ENCODE results near the gene POLR3B. TPM values are rescaled to one million over a fixed set of nuclear protein-coding genes. Genes with fewer than 3 reads are reported as not detected.
"Not testable (repeated sequence)": the region's sequence is repeated elsewhere in the genome, so short reads cannot be mapped to it uniquely, and the experiment has no call there.

POLR3B gene
- polyA plus RNA-seq, 1 donor (not counting 4 experiments of a cell fraction or from before 2014, with no cell fraction given) = 13.9 TPM

DNA sequence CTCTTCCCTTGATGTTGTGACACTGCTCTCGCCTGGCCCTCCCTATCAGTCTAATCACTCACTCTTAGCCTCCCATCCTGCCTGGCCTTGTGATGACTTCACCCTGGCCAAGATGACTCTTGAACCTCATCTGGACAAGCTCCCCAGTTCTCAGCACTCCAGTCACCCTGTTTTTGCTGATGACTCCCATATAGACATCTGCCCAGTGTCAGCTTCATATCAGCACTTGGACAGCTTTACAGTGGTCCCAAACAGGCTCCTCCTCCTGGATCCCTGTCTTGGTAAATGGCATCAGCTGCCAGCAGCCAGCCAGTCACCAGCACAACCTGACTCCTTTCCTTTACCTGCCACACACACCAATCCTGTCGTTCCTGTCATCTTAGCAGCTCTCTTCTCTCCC, 104.2 kb downstream of the POLR3B start:
- Histone ChIP-seq H3K36me3 (ENCODE audit: control insufficient read depth in 2 of 2, extremely low read depth in 1 of 2, insufficient read depth in 2 of 2, low read length in 2 of 2) (peaks cover 5 to 11% of the 10 kb centered on the region in 2 experiments), H3K9me3 (ENCODE audit: control insufficient read depth, low read depth, low read length) (no peaks in the 10 kb centered on the region), H3K4me2 (ENCODE audit: control insufficient read depth, extremely low read depth, insufficient read depth, low read depth, low read length) (no peak overlapping the region), H3K4me3 (ENCODE audit: control insufficient read depth in 2 of 3, extremely low read depth in 1 of 3, insufficient read depth in 2 of 3, low read depth in 1 of 3, low read length in 3 of 3) (no peak overlapping the region), H3K27ac (ENCODE audit: control insufficient read depth, insufficient read depth, low read length) (no peak overlapping the region), H3K27me3 (ENCODE audit: control insufficient read depth, extremely low read depth, insufficient read depth, low read length) (no peaks in the 10 kb centered on the region), H3K9me1 (ENCODE audit: control insufficient read depth, extremely low read depth, insufficient read depth, low read length) (no peaks in the 10 kb centered on the region), H3K79me2 (ENCODE audit: control insufficient read depth, insufficient read depth, low read length) (no peaks in the 10 kb centered on the region), H4K20me1 (ENCODE audit: control insufficient read depth, extremely low read depth, insufficient read depth, low read length) (no peaks in the 10 kb centered on the region), H3K4me1 (ENCODE audit: control insufficient read depth, extremely low read depth, insufficient read depth, low read length) (no peaks in the 10 kb centered on the region), H2AFZ (ENCODE audit: control insufficient read depth, low read length) (no peak overlapping the region), H3K9ac (ENCODE audit: control insufficient read depth, extremely low read depth, insufficient read depth, low read length) (no peak overlapping the region)
- TF ChIP-seq EZH2 (IDR thresholded peaks at IDR 0.05; ENCODE audit: low read length) = no peak
- TF ChIP-seq, protein P1, sequence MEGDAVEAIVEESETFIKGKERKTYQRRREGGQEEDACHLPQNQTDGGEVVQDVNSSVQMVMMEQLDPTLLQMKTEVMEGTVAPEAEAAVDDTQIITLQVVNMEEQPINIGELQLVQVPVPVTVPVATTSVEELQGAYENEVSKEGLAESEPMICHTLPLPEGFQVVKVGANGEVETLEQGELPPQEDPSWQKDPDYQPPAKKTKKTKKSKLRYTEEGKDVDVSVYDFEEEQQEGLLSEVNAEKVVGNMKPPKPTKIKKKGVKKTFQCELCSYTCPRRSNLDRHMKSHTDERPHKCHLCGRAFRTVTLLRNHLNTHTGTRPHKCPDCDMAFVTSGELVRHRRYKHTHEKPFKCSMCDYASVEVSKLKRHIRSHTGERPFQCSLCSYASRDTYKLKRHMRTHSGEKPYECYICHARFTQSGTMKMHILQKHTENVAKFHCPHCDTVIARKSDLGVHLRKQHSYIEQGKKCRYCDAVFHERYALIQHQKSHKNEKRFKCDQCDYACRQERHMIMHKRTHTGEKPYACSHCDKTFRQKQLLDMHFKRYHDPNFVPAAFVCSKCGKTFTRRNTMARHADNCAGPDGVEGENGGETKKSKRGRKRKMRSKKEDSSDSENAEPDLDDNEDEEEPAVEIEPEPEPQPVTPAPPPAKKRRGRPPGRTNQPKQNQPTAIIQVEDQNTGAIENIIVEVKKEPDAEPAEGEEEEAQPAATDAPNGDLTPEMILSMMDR (optimal IDR thresholded peaks at IDR 0.05 in 1 of 3, IDR thresholded peaks at IDR 0.05 in 1 of 3, conservative IDR thresholded peaks at IDR 0.05 in 1 of 3; ENCODE audit: extremely low read depth in 1 of 3, insufficient read depth in 2 of 3, low read length in 3 of 3) = no peak
- no peak for FAIRE-seq
- DNase-seq (ENCODE audit: low read depth, low spot score) = no peak
- dilution Hi-C loops (cut with MboI; ENCODE audit: extremely low pct_ligation_motif_present, low sequenced_read_pairs) = no loop called here

DNA sequence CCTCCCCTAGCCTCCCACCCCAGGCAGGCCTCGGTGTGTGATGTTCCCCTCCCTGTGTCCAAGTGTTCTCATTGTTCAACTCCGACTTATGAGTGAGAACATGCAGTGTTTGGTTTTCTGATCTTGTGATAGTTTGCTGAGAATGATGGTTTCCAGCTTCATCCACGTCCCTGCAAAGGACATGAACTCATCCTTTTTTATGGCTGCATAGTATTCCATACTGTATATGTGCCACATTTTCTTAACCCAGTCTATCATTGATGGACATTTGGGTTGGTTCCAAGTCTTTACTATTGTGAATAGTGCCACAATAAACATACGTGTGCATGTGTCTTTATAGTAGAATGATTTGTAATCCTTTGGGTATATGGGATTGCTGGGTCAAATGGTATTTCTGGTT, 108.1 kb downstream of the POLR3B start:
- H2AFZ ChIP-seq (ENCODE audit: control insufficient read depth, low read length); H4K20me1 ChIP-seq (ENCODE audit: control insufficient read depth, extremely low read depth, insufficient read depth, low read length); H3K79me2 ChIP-seq (ENCODE audit: control insufficient read depth, insufficient read depth, low read length); H3K27ac ChIP-seq (ENCODE audit: control insufficient read depth, insufficient read depth, low read length); FAIRE-seq; DNase-seq (ENCODE audit: low read depth, low spot score); dilution Hi-C loops (cut with MboI; ENCODE audit: extremely low pct_ligation_motif_present, low sequenced_read_pairs); H3K9me1 ChIP-seq (ENCODE audit: control insufficient read depth, extremely low read depth, insufficient read depth, low read length); H3K9me3 ChIP-seq (ENCODE audit: control insufficient read depth, low read depth, low read length); H3K4me1 ChIP-seq (ENCODE audit: control insufficient read depth, extremely low read depth, insufficient read depth, low read length); H3K36me3 ChIP-seq (ENCODE audit: control insufficient read depth in 2 of 2, extremely low read depth in 1 of 2, insufficient read depth in 2 of 2, low read length in 2 of 2); H3K27me3 ChIP-seq (ENCODE audit: control insufficient read depth, extremely low read depth, insufficient read depth, low read length); H3K9ac ChIP-seq (ENCODE audit: control insufficient read depth, extremely low read depth, insufficient read depth, low read length); H3K4me2 ChIP-seq (ENCODE audit: control insufficient read depth, extremely low read depth, insufficient read depth, low read depth, low read length); H3K4me3 ChIP-seq (ENCODE audit: control insufficient read depth in 2 of 3, extremely low read depth in 1 of 3, insufficient read depth in 2 of 3, low read depth in 1 of 3, low read length in 3 of 3): not testable (repeated sequence)

- H3K9ac ChIP-seq (ENCODE audit: control insufficient read depth, extremely low read depth, insufficient read depth, low read length); H3K9me3 ChIP-seq (ENCODE audit: control insufficient read depth, low read depth, low read length); H3K4me2 ChIP-seq (ENCODE audit: control insufficient read depth, extremely low read depth, insufficient read depth, low read depth, low read length); H4K20me1 ChIP-seq (ENCODE audit: control insufficient read depth, extremely low read depth, insufficient read depth, low read length); dilution Hi-C loops (cut with MboI; ENCODE audit: extremely low pct_ligation_motif_present, low sequenced_read_pairs); FAIRE-seq; H3K36me3 ChIP-seq (ENCODE audit: control insufficient read depth in 2 of 2, extremely low read depth in 1 of 2, insufficient read depth in 2 of 2, low read length in 2 of 2); H2AFZ ChIP-seq (ENCODE audit: control insufficient read depth, low read length); H3K4me3 ChIP-seq (ENCODE audit: control insufficient read depth in 2 of 3, extremely low read depth in 1 of 3, insufficient read depth in 2 of 3, low read depth in 1 of 3, low read length in 3 of 3); DNase-seq (ENCODE audit: low read depth, low spot score); H3K4me1 ChIP-seq (ENCODE audit: control insufficient read depth, extremely low read depth, insufficient read depth, low read length); H3K27ac ChIP-seq (ENCODE audit: control insufficient read depth, insufficient read depth, low read length); H3K27me3 ChIP-seq (ENCODE audit: control insufficient read depth, extremely low read depth, insufficient read depth, low read length); H3K9me1 ChIP-seq (ENCODE audit: control insufficient read depth, extremely low read depth, insufficient read depth, low read length); H3K79me2 ChIP-seq (ENCODE audit: control insufficient read depth, insufficient read depth, low read length): not testable (repeated sequence)
These were observed 118.1 kb downstream of the POLR3B start for GRCh38 chr12:106475662-106476061.

DNA sequence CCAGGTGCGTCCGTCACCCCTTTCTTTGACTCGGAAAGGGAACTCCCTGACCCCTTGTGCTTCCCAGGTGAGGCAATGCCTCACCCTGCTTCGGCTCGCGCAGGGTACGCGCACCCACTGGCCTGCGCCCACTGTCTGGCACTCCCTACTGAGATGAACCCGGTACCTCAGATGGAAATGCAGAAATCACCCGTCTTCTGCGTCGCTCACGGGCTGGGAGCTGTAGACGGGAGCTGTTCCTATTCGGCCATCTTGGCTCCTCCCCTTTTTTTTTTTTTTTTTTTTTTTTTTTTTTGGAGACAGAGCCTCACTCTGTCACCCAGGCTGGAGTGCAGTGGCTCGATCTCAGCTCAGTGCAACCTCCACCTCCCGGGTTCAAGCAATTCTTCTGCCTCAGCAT, 120.1 kb downstream of the POLR3B start:
- FAIRE-seq; H3K9ac ChIP-seq (ENCODE audit: control insufficient read depth, extremely low read depth, insufficient read depth, low read length); H4K20me1 ChIP-seq (ENCODE audit: control insufficient read depth, extremely low read depth, insufficient read depth, low read length); H3K4me2 ChIP-seq (ENCODE audit: control insufficient read depth, extremely low read depth, insufficient read depth, low read depth, low read length); DNase-seq (ENCODE audit: low read depth, low spot score); H3K79me2 ChIP-seq (ENCODE audit: control insufficient read depth, insufficient read depth, low read length); dilution Hi-C loops (cut with MboI; ENCODE audit: extremely low pct_ligation_motif_present, low sequenced_read_pairs); H3K4me1 ChIP-seq (ENCODE audit: control insufficient read depth, extremely low read depth, insufficient read depth, low read length); H3K27me3 ChIP-seq (ENCODE audit: control insufficient read depth, extremely low read depth, insufficient read depth, low read length); H3K9me1 ChIP-seq (ENCODE audit: control insufficient read depth, extremely low read depth, insufficient read depth, low read length); H3K36me3 ChIP-seq (ENCODE audit: control insufficient read depth in 2 of 2, extremely low read depth in 1 of 2, insufficient read depth in 2 of 2, low read length in 2 of 2); H3K9me3 ChIP-seq (ENCODE audit: control insufficient read depth, low read depth, low read length); H3K27ac ChIP-seq (ENCODE audit: control insufficient read depth, insufficient read depth, low read length); H2AFZ ChIP-seq (ENCODE audit: control insufficient read depth, low read length): not testable (repeated sequence)
- H3K4me3 ChIP-seq (ENCODE audit: control insufficient read depth in 2 of 3, extremely low read depth in 1 of 3, insufficient read depth in 2 of 3, low read depth in 1 of 3, low read length in 3 of 3) = peak overlapping the region in 1 of 3 experiments; percentile 16

All from keratinocyte (primary cell).